Activated CD8-positive, alpha-beta T cell treated with anti-CD3 and anti-CD28 coated beads, Interleukin-2, amount 10 ng/mL, durations not matched to agents 7 days and 5 days (primary cell): ENCODE measurements around the gene IL9. TPM values are rescaled to one million over a fixed set of nuclear protein-coding genes. Genes with fewer than 3 reads are reported as not detected.
"Not testable (repeated sequence)": the region's sequence is repeated elsewhere in the genome, so short reads cannot be mapped to it uniquely, and the experiment has no call there.

Experiments
- ATAC-seq: fragments of 150-1000 bp; cut with Tn5 transposase; one replicate; pipeline ENCODE4 v1.10.0; 2021; ENCODE audit warnings: moderate library complexity
- CTCF ChIA-PET: fragments of 350-600 bp; sonication (Branson Sonifier 250); formaldehyde crosslinking; loops from one replicate; lab custom pipeline; 2021; ENCODE audit warnings: antibody characterized with exemption; lab: Charles Lee
- POLR2A ChIA-PET: fragments of 350-600 bp; sonication (Branson Sonifier 250); formaldehyde crosslinking; loops from one replicate; lab custom pipeline; 2021; ENCODE audit warnings: antibody characterized with exemption; lab: Charles Lee
- DNase-seq: peaks from one replicate; pipeline ENCODE4 v3.0.0-alpha.2; 2020
- H3K27ac Mint-ChIP-seq: one replicate; pipeline ENCODE4 v1.8.0; 2021; ENCODE audit warnings: mild to moderate bottlenecking, mixed read lengths
- H3K27me3 Mint-ChIP-seq: one replicate; pipeline ENCODE4 v1.8.0; 2021; ENCODE audit warnings: low read depth, mixed read lengths
- H3K36me3 Mint-ChIP-seq: one replicate; pipeline ENCODE4 v1.8.0; 2021; ENCODE audit warnings: low read depth, mixed read lengths
- H3K4me1 Mint-ChIP-seq: one replicate; pipeline ENCODE4 v1.8.0; 2021; ENCODE audit warnings: low read depth, mixed read lengths
- H3K4me3 Mint-ChIP-seq: one replicate; pipeline ENCODE4 v1.8.0; 2021; ENCODE audit warnings: mild to moderate bottlenecking, mixed read lengths
- H3K9me3 Mint-ChIP-seq: one replicate; pipeline ENCODE4 v1.8.0; 2022; ENCODE audit warnings: mixed read lengths; ENCODE audit not compliant: insufficient read depth
- total RNA-seq, 2 experiments: library from RNA; stranded (reverse); gene quantifications; one replicate each; pipeline ENCODE4 v1.2.3, GENCODE V29; 2021

The IL9 gene
- total RNA-seq, 2 experiments from 2014 or later: not detected

DNA sequence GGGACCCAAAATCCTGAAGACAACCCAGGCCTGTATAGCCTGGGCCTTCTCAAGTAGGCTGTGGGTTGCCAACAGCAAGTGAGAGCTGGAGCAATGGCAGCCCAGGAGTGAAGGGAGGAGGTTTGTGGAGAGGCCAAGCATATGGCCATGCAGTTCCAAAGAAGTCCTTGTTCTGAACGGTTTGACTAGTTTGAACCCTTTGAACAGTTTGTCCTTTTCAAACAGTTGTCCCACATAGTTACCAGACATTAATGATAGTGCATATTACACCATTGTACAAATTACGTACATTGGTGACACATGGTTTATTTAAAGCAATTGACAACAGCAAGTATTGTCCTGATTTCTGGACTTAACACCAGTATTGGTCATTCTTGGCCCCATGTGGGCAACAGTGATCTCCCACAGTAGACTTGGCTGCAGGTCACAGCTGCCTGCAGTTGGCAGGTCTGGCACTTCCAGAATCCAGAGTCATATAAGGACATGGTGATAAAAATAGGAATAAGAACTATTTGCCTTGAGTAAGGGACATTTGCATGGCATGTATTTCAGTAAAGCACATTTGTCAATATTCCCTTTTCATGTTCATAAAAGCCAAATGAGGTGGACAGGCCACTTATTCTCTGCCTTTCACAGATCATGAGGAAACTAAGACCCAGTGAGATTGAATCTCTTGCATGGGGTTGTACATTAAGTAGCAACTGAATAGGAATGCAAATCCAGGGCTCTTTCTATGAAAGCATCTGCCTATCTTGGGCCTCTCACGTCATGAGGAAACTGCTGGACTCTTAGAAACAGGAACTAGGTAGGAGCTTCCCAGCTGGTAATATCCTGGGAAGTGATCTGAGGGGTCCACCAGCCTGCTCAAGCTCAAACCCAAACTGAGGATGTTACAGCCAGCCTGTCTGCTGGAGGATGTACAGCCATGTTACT lies 30.9 kb downstream of the IL9 start:
- no peak for DNase-seq
- ATAC-seq: no peak
- ChIA-PET POLR2A (no interaction called here), CTCF (no interaction called here)
- no peaks in the 10 kb centered on the region for H3K9me3 Mint-ChIP-seq
- H3K27ac Mint-ChIP-seq: no peak overlapping the region
- H3K4me3 Mint-ChIP-seq: no peak overlapping the region
- H3K4me1 Mint-ChIP-seq: no peaks in the 10 kb centered on the region
- no peaks in the 10 kb centered on the region for H3K36me3 Mint-ChIP-seq
- peaks cover 5% of the 10 kb centered on the region for H3K27me3 Mint-ChIP-seq

DNA sequence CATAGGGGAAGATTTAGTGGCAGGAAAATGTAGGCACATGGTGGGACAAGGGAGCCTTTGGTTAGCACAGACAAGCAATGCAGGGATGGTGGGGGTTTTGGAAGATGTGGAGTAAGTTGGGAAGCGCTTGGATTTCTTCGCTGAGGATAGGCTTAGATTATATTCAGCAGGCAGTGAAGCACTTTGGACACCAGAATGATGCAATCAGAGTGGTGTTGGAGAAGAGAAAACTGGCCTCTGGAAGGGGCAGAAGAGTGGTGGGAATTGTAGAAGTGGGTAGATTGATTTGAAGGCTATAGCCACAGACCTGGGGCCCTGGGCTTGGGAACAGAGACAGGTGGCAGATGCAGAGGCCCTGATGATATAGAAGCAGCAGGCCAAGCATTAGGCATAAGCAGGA lies 32.9 kb downstream of the IL9 start:
- no peak for ATAC-seq
- H3K4me3 Mint-ChIP-seq: no peak overlapping the region
- ChIA-PET POLR2A (no interaction called here), CTCF (no interaction called here)
- no peaks in the 10 kb centered on the region for H3K4me1 Mint-ChIP-seq
- H3K9me3 Mint-ChIP-seq: no peaks in the 10 kb centered on the region
- no peak for DNase-seq
- H3K36me3 Mint-ChIP-seq: no peaks in the 10 kb centered on the region
- H3K27me3 Mint-ChIP-seq: peaks cover 5% of the 10 kb centered on the region
- H3K27ac Mint-ChIP-seq: no peak overlapping the region

DNA sequence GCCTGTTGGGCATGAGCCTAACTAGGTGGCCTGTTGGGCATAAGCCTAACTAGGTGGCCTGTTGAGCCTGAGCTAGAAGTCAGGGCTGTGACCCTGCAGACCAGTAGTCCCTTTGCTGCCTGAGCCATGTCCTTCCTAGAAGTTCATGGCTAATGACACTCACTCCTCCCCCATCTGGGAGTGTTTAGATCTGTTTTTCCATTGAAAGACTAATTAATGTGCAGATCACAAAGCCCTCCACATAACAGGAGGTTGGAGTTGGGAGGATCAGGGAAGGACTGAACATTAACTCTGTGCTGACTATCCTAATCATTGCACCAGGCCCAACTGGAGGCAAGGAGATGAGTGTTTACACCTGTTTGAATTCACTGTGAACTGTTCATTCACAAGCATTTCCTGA lies 33.6 kb downstream of the IL9 start:
- DNase-seq (no peak), ATAC-seq (no peak)
- H3K9me3 Mint-ChIP-seq: no peaks in the 10 kb centered on the region
- H3K4me3 Mint-ChIP-seq: no peak overlapping the region
- no peak overlapping the region for H3K27ac Mint-ChIP-seq
- H3K36me3 Mint-ChIP-seq: no peaks in the 10 kb centered on the region
- H3K27me3 Mint-ChIP-seq: peaks cover 5% of the 10 kb centered on the region
- CTCF ChIA-PET: no interaction called here
- H3K4me1 Mint-ChIP-seq: no peaks in the 10 kb centered on the region
- POLR2A ChIA-PET: no interaction called here

DNA sequence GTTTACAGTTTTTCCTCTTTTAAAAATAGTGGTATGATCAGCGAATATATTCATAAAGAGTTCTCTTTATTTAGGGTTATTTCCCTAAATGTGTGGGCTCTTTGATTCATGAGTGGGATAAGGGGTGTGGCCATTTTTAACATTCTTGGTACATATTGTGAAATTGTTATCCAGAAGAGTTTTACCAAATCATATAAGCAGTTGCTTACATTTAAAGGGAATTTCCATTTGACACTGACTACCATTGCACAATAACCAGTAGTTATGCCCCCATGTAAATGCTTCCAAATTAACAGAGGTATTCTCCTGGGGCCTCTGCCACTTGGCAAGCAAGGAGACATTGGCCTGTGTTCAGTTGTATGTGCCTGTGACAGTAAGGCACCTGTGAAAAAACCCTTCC lies 34.0 kb downstream of the IL9 start:
- DNase-seq: no peak
- ChIA-PET POLR2A (no interaction called here), CTCF (no interaction called here)
- Mint-ChIP-seq H3K4me1 (no peaks in the 10 kb centered on the region), H3K9me3 (no peaks in the 10 kb centered on the region), H3K4me3 (no peak overlapping the region), H3K27me3 (peaks cover 5% of the 10 kb centered on the region), H3K36me3 (no peaks in the 10 kb centered on the region), H3K27ac (no peak overlapping the region)
- ATAC-seq: no peak

DNA sequence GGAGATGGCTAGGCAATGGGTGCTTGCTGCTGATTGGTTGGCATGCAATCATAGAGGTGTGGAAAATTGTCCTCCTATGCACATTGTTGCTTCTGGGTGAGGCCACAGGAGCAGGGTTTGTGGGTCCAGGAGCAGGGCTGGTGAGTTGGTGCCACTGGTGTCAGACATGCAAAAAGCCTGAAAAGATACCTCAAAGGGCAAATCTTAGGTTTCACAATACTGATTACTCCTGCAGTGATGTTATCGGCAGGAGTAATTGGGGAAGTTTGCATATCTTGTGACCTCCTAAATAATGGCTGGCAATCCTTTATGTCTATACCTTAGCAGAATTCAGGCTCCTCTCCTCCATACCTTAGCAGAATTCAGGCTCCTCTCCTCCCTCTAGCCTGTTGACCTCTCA lies 36.0 kb downstream of the IL9 start:
- H3K9me3 Mint-ChIP-seq: no peaks in the 10 kb centered on the region
- no peak overlapping the region for H3K27ac Mint-ChIP-seq
- ATAC-seq (no peak), DNase-seq (no peak)
- peaks cover 5% of the 10 kb centered on the region for H3K27me3 Mint-ChIP-seq
- POLR2A ChIA-PET: no interaction called here
- no peaks in the 10 kb centered on the region for H3K36me3 Mint-ChIP-seq
- H3K4me1 Mint-ChIP-seq: no peaks in the 10 kb centered on the region
- H3K4me3 Mint-ChIP-seq: no peak overlapping the region
- CTCF ChIA-PET: no interaction called here

DNA sequence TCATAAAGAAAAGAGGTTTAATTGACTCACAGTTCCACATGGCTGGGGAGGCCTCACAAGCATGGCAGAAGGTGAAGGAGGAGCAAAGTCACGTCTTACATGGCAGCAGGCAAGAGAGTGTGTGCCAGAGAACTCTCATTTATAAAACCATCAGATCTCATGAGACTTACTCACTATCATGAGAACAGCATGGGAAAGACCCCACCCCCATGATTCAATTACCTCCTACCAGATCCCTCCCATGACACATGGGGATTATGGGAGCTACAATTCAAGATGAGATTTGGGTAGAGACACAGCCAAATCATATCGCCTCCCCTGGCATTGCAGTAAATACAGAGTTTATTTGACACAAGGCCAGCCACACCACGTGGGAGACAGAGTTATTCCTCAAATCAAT lies 36.5 kb downstream of the IL9 start:
- CTCF ChIA-PET, H3K9me3 Mint-ChIP-seq, H3K27me3 Mint-ChIP-seq, H3K4me3 Mint-ChIP-seq, H3K27ac Mint-ChIP-seq, H3K36me3 Mint-ChIP-seq, H3K4me1 Mint-ChIP-seq, POLR2A ChIA-PET, DNase-seq, ATAC-seq: not testable (repeated sequence)

DNA sequence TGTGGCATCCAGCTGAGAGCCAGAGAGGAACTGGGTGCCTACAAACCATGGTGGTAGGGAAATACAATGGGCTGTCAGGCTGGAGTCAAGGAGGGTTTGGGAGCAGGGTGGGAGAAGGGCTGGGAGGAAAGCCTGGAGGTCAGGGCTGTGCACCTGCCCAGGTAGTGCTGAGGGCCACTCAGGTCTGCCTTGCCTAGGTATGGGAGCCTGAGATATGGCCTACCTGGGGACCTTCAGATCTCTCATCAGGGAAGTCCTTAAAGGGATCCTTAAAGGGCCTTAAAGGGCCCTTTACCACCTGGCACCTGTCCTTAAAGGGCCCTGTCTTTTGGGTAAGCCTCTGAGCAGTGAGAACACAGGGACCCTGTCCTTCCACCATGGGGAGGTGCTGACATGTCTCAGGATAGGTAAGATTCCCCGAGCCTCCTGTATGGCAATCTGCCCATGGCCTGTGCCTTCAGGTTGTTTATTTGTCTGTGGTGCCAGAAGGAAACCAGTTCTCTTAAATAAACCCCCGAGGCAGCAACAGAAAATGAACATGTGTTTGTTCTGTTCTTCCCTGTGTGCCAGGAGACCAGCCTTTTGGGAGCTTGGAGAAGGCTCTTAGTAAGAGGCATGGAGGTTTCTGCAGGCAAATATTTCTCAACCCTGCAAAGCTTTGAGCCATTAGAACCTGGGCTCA lies 37.9 kb downstream of the IL9 start:
- ATAC-seq: no peak
- Mint-ChIP-seq H3K4me3 (no peak overlapping the region), H3K36me3 (no peaks in the 10 kb centered on the region), H3K27ac (no peak overlapping the region), H3K27me3 (no peaks in the 10 kb centered on the region), H3K9me3 (no peaks in the 10 kb centered on the region), H3K4me1 (no peaks in the 10 kb centered on the region)
- DNase-seq: no peak
- ChIA-PET POLR2A (no interaction called here), CTCF (no interaction called here)

DNA sequence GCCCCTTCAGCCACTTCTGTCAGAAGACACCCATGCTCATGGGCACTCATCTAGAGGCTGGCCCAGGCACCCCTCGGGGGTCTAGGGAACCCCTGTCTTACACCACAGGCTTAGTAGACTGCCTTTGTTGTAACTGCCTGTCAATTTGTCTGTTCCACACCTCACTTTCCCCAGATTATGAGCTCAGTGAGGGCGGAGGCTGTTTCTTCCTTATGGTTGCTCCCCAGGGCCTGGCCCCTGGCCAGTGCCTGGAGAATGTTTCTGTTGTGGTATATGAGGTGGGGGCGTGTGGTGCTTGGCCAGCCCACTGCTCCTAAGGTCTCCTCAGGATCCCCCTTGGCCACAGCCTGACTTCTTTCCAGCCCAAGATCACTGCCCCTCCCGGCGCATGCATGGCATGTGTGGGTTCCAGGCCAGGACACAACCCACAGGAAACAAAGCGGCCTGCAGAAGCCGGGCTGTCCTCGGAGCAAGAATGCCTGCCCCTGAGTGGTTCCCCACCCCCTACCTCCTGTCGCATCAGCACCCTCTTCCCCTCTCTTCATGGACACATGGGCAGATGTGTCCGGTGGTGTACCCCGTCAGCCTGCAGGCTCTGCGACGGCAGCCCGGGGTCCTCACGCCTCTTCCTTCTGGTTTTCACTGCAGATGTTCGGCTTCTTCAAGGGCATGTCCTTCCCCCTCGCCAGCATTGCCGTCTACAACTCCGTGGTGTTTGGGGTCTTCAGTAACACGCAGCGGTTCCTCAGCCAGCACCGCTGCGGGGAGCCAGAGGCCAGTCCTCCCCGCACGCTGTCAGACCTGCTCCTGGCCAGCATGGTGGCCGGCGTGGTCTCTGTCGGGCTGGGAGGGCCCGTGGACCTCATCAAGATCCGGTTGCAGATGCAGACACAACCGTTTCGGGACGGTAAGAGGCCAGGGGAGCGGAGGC lies 43.5 kb downstream of the IL9 start:
- POLR2A ChIA-PET: no interaction called here
- H3K27me3 Mint-ChIP-seq: no peaks in the 10 kb centered on the region
- CTCF ChIA-PET: no interaction called here
- ATAC-seq (no peak), DNase-seq (no peak)
- no peaks in the 10 kb centered on the region for H3K36me3 Mint-ChIP-seq
- H3K4me3 Mint-ChIP-seq: no peak overlapping the region
- H3K27ac Mint-ChIP-seq: no peak overlapping the region
- no peaks in the 10 kb centered on the region for H3K9me3 Mint-ChIP-seq
- no peaks in the 10 kb centered on the region for H3K4me1 Mint-ChIP-seq

DNA sequence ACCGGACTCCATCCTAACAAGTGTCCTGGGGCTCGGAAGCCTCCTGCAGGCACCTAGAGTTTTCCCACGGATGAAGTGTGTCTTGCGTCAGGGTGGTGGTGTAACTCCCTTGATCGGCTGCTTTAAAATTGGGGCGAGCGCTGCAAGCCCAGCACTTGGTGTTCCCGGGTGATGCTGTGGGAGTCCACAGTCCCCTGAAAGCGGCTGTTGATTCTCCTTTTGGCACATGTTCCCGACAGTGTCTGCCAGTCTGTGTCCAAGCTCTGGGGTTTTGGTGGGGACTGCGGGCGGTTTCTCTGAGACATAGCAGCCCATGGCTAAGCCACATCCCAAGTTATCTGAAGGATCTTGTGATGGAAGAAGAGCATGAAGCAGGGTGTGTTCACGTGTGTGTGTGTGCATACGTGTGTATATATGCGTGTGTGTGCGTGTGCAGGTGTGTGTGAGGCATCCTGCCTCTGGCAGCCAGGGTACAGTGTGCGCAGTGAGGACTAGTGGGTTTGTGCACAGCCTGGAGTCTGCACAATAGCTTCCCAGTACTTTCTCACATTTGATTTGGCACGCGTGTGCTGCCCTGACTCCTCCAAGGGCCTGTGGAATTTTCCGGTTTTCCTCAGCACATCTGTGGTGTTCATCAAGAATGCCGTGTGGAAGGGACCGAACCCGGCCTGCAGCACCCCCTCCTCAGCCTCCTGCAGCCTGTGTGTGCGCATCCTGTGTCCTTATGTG lies 44.3 kb downstream of the IL9 start:
- DNase-seq: no peak

DNA sequence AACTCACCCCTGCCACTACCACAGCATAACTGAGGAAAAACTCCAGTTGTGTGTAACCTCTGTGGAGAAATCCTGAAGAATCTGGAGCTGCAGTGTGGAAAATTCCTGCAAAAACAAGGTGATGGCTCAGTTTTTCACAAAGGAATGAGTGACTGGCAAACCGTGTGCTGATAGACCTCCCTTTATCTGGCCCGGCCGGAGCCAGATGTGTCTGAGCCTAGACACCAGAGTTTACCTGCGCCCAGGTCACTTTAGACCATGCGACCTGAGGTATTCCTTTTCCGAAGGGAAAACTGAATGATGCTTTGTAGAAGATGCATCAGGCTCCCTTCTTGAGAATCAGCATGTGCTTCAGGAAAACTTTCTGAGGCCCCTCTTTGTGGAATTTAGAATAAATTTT lies 45.0 kb downstream of the IL9 start:
- Mint-ChIP-seq H3K4me1 (no peaks in the 10 kb centered on the region), H3K27ac (no peak overlapping the region), H3K4me3 (no peak overlapping the region), H3K9me3 (no peaks in the 10 kb centered on the region), H3K27me3 (no peaks in the 10 kb centered on the region), H3K36me3 (no peaks in the 10 kb centered on the region)
- ATAC-seq (no peak), DNase-seq (no peak)
- POLR2A ChIA-PET: no interaction called here
- CTCF ChIA-PET: no interaction called here

More for the DNA sequence above, 44.3 kb downstream of the IL9 start:
- POLR2A ChIA-PET: no interaction called here
- Mint-ChIP-seq H3K27ac (no peak overlapping the region), H3K9me3 (no peaks in the 10 kb centered on the region), H3K4me1 (no peaks in the 10 kb centered on the region), H3K27me3 (no peaks in the 10 kb centered on the region), H3K36me3 (no peaks in the 10 kb centered on the region), H3K4me3 (no peak overlapping the region)
- ATAC-seq: no peak
- CTCF ChIA-PET: no interaction called here

DNA sequence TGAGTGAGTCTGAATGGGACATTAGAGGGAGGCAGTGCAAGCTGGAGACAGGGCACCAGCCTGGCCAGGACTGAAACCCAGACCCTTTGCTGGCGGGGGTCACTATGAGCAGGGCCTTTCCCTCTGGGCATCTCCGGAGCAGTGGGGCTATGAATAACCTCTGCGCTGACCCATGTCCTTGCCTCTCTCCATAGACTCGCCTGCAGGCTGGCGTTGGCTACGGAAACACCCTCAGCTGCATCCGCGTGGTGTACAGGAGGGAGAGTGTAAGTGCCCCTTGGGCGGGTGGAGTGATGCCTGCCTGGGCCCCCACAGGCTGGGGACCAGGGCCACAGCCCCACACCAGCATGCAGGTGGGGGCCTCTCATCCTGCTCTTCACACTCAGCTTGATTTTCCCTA lies 45.4 kb downstream of the IL9 start:
- Mint-ChIP-seq H3K4me3 (no peak overlapping the region), H3K9me3 (no peaks in the 10 kb centered on the region), H3K27me3 (no peaks in the 10 kb centered on the region), H3K36me3 (no peaks in the 10 kb centered on the region), H3K4me1 (no peaks in the 10 kb centered on the region), H3K27ac (no peak overlapping the region)
- ATAC-seq (no peak), DNase-seq (no peak)
- POLR2A ChIA-PET: no interaction called here
- CTCF ChIA-PET: no interaction called here
